Fibroblast of the aortic adventitia (primary cell): Measurements from ENCODE around the gene PHACTR1. TPM values are rescaled to one million over a fixed set of nuclear protein-coding genes. Genes with fewer than 3 reads are reported as not detected.

Source experiments
- DNase-seq: peaks from one replicate; pipeline ENCODE4 v3.0.0-alpha.2; 2010; ENCODE audit warnings: low read depth
- H3K4me3 ChIP-seq: 2 replicates; pipeline ENCODE4 v1.5.1; 2011; ENCODE audit warnings: low read depth, mild to moderate bottlenecking, control low read depth, low read length, moderate library complexity
- CTCF ChIP-seq: IDR thresholded peaks from 2 replicates; pipeline ENCODE4 v1.5.1; 2011; ENCODE audit warnings: mild to moderate bottlenecking, low read length, control low read depth, inconsistent platforms; ENCODE audit not compliant: insufficient read depth
- total RNA-seq: library from RNA; depleted of rRNA; stranded (reverse); fragments of >200 nt; gene quantifications from 2 replicates; pipeline ENCODE4 v1.2.3, GENCODE V29; 2012; ENCODE audit warnings: low replicate concordance

Gene PHACTR1
- total RNA-seq, 1 donor = 0.99 TPM

- no peak for TF ChIP-seq CTCF
- DNase-seq = no peak
- H3K4me3 ChIP-seq = no peak overlapping the region
These were observed 569.6 kb downstream of the PHACTR1 start for GRCh38 chr6:13286181-13286580.

GRCh38 chr6:13287104-13287503, 570.5 kb downstream of the PHACTR1 start:
- no peak for TF ChIP-seq CTCF
- no peak for DNase-seq
- H3K4me3 ChIP-seq = no peak overlapping the region

- no peak for TF ChIP-seq CTCF
- no peak overlapping the region for H3K4me3 ChIP-seq
- DNase-seq = no peak
These were observed 571.9 kb downstream of the PHACTR1 start for GRCh38 chr6:13288481-13288880.

GRCh38 chr6:13288969-13289391, 572.4 kb downstream of the PHACTR1 start:
- no peak for DNase-seq
- TF ChIP-seq CTCF = no peak
- H3K4me3 ChIP-seq = no peak overlapping the region

GRCh38 chr6:13289789-13290318, 573.3 kb downstream of the PHACTR1 start:
- no peak overlapping the region for H3K4me3 ChIP-seq
- no peak for TF ChIP-seq CTCF
- peak; percentile 26 for DNase-seq

GRCh38 chr6:13290335-13290734, 573.8 kb downstream of the PHACTR1 start:
- DNase-seq = no peak
- no peak overlapping the region for H3K4me3 ChIP-seq
- TF ChIP-seq CTCF = no peak

- no peak for TF ChIP-seq CTCF
- DNase-seq = no peak
- no peak overlapping the region for H3K4me3 ChIP-seq
These were observed 576.2 kb downstream of the PHACTR1 start for GRCh38 chr6:13292774-13293173.
